Effector memory CD8-positive, alpha-beta T cell (primary cell): ENCODE results near the gene PPP1R12A.
A peak's percentile ranks its signal among the peaks of the same experiment; 100 is the strongest.
"Not testable (repeated sequence)": the region's sequence is repeated elsewhere in the genome, so short reads cannot be mapped to it uniquely, and the experiment has no call there.

Source experiments
- ATAC-seq: fragments of 150-1000 bp; cut with Tn5 transposase; replicated peaks from 2 replicates; pipeline ENCODE4 v1.10.0; 2021; ENCODE audit warnings: mild to moderate bottlenecking, moderate library complexity
- DNase-seq, 3 experiments: peaks; one replicate each; pipeline ENCODE4 v3.0.0; 2021
- H3K27ac Mint-ChIP-seq, 2 donors: one replicate each; pipeline ENCODE4 v1.8.0; 2022; ENCODE audit warnings: mild to moderate bottlenecking in 2 of 2, mixed read lengths in 2 of 2, moderate library complexity in 2 of 2
- H3K27me3 Mint-ChIP-seq, 2 donors: one replicate each; pipeline ENCODE4 v1.8.0; 2022; ENCODE audit warnings: mixed read lengths in 2 of 2
- H3K36me3 Mint-ChIP-seq: one replicate; pipeline ENCODE4 v1.8.0; 2022; ENCODE audit warnings: mild to moderate bottlenecking, moderate library complexity, mixed read lengths; ENCODE audit not compliant: insufficient read depth
- H3K4me1 Mint-ChIP-seq, 2 donors: one replicate each; pipeline ENCODE4 v1.8.0; 2022; ENCODE audit warnings: low read depth in 2 of 2, mixed read lengths in 2 of 2
- H3K4me3 Mint-ChIP-seq, 2 donors: one replicate each; pipeline ENCODE4 v1.8.0; 2022; ENCODE audit warnings: mild to moderate bottlenecking in 2 of 2, mixed read lengths in 2 of 2, moderate library complexity in 2 of 2
- H3K9me3 Mint-ChIP-seq, 2 donors: one replicate each; pipeline ENCODE4 v1.8.0; 2022; ENCODE audit warnings: mixed read lengths in 2 of 2

PPP1R12A gene

DNA sequence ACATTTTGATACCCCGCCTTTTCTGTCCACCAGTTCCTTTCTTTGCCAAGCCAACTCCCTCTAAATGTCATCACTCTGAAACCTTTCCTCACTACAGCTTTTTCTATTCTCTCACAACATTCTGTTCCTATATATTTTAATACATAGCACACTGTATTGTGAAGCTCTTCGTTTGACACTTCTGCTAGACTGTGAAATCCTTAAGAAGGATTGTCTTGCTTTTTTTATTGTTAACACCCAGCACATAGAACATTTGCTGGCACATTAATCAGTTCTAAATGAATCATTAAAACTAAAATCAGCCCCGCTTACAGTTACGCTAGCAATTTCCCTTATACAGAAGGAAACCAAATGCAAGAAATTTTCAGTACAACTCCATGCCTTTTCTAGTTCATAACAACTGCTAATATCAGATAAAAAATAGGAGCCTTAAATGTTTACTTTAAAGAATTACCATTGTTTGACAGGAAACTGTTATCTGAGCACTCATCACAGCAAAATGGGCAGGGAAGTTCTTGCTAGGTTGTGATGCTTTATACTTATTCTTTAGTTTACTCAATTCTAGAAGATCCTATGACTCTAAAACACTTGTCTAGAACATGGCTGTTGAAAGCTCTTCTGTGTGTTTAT is 93.5 kb downstream of the PPP1R12A start:
- H3K27ac Mint-ChIP-seq = peak overlapping the region in 1 of 2 donors; percentile 50
- ATAC-seq (no peak), DNase-seq (no peak)
- H3K4me1 Mint-ChIP-seq = peaks cover 27 to 49% of the 10 kb centered on the region in 2 donors
- H3K9me3 Mint-ChIP-seq = peaks cover 0 to 3% of the 10 kb centered on the region in 2 donors
- no peaks in the 10 kb centered on the region for H3K27me3 Mint-ChIP-seq
- H3K36me3 Mint-ChIP-seq = peaks cover 38% of the 10 kb centered on the region
- H3K4me3 Mint-ChIP-seq = no peak overlapping the region

DNA sequence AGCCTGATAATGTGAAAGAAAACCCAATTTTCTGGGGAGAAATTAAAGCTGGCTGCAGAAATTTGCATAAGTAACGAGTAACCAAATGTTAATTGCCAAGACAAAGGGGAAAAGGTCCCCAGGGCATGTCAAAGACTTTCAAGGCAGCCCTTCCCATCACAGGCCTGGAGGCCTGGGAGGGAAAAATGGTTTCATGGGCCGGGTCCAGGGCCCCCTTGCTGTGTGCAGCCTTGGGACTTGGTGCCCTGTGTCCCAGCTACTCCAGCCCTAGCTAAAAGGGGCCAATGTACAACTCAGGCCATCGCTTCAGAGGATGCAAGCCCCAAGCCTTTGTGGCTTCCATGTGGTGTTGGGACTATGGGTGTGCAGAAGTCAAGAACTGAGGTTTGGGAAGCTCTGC is 96.5 kb downstream of the PPP1R12A start:
- no peak for DNase-seq
- H3K27ac Mint-ChIP-seq = peak overlapping the region in 1 of 2 donors; percentile 70
- peaks cover 23% of the 10 kb centered on the region for H3K36me3 Mint-ChIP-seq
- no peak for ATAC-seq
- H3K27me3 Mint-ChIP-seq = no peaks in the 10 kb centered on the region
- H3K4me1 Mint-ChIP-seq = peaks cover 38 to 58% of the 10 kb centered on the region in 2 donors
- H3K9me3 Mint-ChIP-seq = peaks cover 0 to 3% of the 10 kb centered on the region in 2 donors
- no peak overlapping the region for H3K4me3 Mint-ChIP-seq

DNA sequence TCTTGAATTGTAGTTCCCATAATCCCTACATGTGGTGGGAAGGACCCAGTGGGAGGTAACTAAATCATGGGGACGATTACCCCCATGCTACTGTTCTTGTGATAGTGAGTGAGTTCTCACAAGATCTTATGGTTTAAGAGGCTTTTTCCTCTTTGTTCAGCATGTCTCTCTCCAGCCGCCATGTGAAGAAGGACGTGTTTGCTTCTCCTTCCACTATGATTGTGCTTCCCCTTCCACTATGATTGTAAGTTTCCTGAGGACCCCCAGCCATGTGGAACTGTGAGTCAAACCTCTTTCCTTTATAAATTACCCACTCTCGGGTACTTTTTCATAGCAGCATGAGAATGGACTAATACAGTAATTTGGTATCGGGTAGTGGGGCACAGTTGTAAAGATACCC is 97.3 kb downstream of the PPP1R12A start:
- ATAC-seq = no peak
- Mint-ChIP-seq H3K9me3 (peaks cover 0 to 3% of the 10 kb centered on the region in 2 donors), H3K4me1 (peaks cover 42 to 56% of the 10 kb centered on the region in 2 donors), H3K27ac (peak overlapping the region in 1 of 2 donors; percentile 70), H3K4me3 (no peak overlapping the region), H3K36me3 (peaks cover 23% of the 10 kb centered on the region), H3K27me3 (no peaks in the 10 kb centered on the region)
- no peak for DNase-seq

DNA sequence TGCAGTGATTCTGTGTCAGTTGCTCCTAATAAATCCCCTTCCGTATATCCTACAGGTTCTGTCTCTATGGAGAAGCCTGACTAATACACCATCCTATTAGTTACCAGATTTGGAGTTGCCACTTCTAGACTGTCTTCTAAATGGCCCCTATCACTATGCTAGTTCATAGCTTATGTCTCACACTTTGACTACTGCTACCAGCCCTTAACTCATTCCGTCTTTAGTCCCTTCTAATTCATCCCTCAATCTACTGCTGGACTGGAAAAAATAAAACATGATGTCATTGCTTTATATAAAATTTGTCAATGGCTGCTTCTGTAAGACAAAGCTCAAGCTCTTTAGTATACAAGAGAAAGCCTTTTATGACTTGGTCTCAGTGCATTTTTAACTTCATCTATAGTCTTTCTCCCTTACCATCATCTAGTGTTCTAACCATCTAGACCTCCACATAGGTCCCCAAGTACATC is 99.5 kb downstream of the PPP1R12A start:
- Mint-ChIP-seq H3K9me3 (peaks cover 0 to 3% of the 10 kb centered on the region in 2 donors), H3K27ac (peak overlapping the region in 1 of 2 donors; percentile 17), H3K4me3 (no peak overlapping the region), H3K4me1 (peaks cover 39 to 46% of the 10 kb centered on the region in 2 donors), H3K36me3 (peaks cover 43% of the 10 kb centered on the region), H3K27me3 (no peaks in the 10 kb centered on the region)
- no peak for ATAC-seq
- DNase-seq = no peak

DNA sequence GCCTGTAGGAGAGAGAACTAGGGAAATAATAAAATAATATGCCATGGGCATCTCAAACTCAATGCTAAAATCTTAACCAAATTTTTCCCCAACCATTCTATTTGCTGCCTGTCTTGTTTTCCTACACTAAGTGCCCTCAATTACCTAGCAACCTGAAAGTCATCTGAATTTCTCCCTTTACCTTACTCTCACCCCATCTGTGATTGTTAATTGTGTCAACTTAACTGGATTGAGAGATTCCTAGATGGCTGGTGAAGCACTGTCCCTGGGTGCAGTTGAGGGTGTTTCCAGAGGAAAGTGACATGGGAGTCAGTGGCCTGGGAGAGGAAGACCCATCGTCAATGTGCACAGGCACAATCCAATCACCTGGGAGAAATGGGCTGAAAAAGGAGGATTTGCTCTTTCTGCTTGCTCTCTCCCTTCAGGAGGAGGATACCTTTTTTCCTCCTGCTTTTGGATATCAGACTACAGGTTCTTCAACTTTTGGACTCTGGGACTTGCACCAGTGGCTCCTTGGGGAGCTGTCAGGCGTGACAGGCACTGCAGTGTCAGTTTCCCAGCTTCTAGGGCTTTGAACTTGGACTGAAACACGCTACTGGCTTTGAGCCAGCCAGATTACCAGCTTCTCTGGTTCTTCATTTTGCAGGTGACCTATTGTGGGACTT is 100.1 kb downstream of the PPP1R12A start:
- Mint-ChIP-seq H3K27me3 (no peaks in the 10 kb centered on the region), H3K27ac (peak overlapping the region in 1 of 2 donors; percentile 17), H3K36me3 (peaks cover 45% of the 10 kb centered on the region), H3K9me3 (peaks cover 0 to 3% of the 10 kb centered on the region in 2 donors), H3K4me1 (peaks cover 37 to 47% of the 10 kb centered on the region in 2 donors), H3K4me3 (no peak overlapping the region)
- DNase-seq (no peak), ATAC-seq (no peak)

DNA sequence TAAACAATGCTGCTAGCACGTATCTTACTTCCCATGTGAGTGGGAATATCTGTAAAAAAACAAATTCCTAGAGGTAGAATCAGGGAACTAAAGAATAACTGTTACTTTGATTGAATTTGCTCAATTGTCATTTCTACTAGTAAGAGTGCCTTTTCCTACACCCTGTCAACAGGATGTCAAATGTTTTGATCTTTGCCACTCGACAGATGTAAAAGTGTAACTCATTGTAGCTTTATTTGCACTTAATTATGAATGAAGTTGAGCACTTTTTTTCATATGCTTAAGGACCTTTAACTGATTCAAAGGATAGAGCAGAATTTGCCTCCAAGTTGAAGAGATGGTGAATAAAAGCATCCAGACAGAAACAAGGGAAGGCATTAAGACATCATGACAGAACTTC is 104.5 kb downstream of the PPP1R12A start:
- DNase-seq = no peak
- Mint-ChIP-seq H3K27me3 (no peaks in the 10 kb centered on the region), H3K4me3 (no peak overlapping the region), H3K9me3 (no peaks in the 10 kb centered on the region), H3K27ac (peak overlapping the region in 1 of 2 donors; percentile 71), H3K36me3 (peaks cover 43% of the 10 kb centered on the region), H3K4me1 (peaks cover 38 to 59% of the 10 kb centered on the region in 2 donors)
- ATAC-seq = no peak

DNA sequence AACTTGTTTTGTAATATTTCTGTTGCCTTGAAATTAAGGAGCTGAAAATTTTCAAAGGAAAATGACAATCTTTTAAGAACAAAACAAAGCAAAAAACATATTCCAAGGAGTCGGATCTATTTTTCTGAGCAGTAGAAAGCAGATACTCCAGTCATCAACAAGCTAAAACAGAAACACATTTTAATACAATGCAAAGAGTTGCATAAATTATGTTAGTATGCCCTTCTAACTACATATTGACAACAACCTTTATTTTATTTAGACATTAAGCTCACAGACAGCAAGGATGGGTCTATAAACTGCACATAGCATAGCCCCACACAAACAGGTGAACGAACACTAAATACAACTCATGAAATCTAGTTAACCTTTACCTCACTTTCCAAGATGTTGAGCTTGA is 106.0 kb downstream of the PPP1R12A start:
- Mint-ChIP-seq H3K36me3 (peaks cover 41% of the 10 kb centered on the region), H3K9me3 (no peaks in the 10 kb centered on the region), H3K4me3 (no peak overlapping the region), H3K27ac (peak overlapping the region in 1 of 2 donors; percentile 5), H3K27me3 (no peaks in the 10 kb centered on the region), H3K4me1 (peaks cover 25 to 48% of the 10 kb centered on the region in 2 donors)
- no peak for DNase-seq
- ATAC-seq = no peak

DNA sequence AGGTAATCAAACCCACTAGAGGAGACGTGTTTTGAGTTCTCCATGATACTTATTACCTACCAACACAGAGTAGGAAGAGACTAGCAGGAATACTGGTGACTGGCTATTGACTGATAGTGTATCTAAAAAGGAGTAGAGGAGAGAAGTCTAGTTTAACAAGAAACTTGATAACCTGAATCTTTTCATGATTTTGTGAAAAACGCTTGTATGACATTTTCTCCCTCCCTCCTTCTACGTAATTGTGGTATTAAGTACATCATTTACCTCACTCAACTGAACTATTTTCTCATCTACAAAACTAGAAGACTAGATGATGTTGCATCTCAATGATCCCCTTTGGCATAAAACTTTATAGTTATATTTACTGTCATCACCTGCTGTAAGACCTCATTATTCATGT is 107.4 kb downstream of the PPP1R12A start:
- no peak overlapping the region for H3K4me3 Mint-ChIP-seq
- ATAC-seq (no peak), DNase-seq (no peak)
- H3K27me3 Mint-ChIP-seq = no peaks in the 10 kb centered on the region
- peaks cover 16 to 37% of the 10 kb centered on the region in 2 donors for H3K4me1 Mint-ChIP-seq
- no peaks in the 10 kb centered on the region for H3K9me3 Mint-ChIP-seq
- H3K36me3 Mint-ChIP-seq = peaks cover 32% of the 10 kb centered on the region
- no peak overlapping the region for H3K27ac Mint-ChIP-seq

DNA sequence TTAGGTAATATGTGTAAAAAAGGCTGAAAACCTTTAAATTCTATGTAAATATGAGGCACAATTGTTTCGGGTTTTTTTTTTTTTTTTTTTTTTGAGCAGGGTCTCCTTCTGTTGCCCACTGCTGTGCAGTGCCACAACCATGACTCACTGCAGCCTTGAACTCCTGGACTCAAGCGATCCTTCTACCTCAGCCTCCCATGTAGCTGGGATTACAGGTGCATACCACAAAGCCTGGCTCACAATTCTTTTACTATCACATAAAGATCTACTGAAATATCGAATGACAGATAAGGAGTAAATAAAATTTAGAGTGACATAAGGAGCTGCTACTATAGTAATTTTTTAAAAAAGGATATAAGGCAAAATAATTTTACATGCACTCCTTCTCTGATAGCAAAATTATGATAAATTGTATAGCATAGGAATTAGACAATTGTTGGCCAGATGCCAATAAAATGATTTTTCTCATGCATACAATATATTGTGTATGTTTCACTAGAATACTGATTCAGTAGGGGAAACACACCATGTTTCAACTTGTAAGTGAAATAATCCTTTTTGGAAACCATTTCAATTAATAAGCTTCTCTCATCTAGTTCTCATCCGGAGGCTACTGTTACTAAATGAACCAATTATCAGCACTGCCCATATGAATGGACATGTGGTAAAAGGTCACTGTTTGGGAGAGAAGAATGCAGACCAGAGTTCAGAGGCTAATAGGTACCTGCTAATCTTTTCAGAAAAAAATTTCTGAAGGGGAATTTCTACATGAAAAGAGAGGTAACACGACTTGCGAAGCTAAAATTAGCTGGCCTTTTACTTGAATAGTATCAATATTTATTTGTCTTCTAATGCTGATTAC is 108.4 kb downstream of the PPP1R12A start:
- H3K4me3 Mint-ChIP-seq = no peak overlapping the region
- DNase-seq = no peak
- H3K27ac Mint-ChIP-seq = no peak overlapping the region
- H3K9me3 Mint-ChIP-seq = no peaks in the 10 kb centered on the region
- peaks cover 26% of the 10 kb centered on the region for H3K36me3 Mint-ChIP-seq
- ATAC-seq = no peak
- H3K4me1 Mint-ChIP-seq = peaks cover 16 to 37% of the 10 kb centered on the region in 2 donors
- no peaks in the 10 kb centered on the region for H3K27me3 Mint-ChIP-seq

DNA sequence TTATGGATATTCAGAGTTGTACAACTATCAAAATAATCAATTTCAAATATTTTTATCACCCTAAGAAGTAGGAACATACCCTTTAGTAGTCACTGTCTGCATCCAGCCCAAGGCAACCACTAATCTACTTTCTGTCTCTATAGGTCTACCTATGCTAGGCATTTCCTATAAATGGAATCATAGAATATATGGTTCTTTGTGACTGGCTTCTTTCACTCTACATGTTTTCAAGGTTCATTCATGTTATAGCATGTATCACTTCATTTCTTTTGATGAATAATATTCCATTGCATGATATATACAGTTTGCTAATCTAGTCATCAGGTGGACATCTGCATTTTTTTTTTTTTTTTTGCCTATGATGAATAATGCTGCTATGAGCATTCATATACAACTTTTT is 112.4 kb downstream of the PPP1R12A start:
- Mint-ChIP-seq H3K36me3 (peaks cover 44% of the 10 kb centered on the region), H3K27ac (no peak overlapping the region), H3K4me1 (peaks cover 10 to 13% of the 10 kb centered on the region in 2 donors), H3K4me3 (no peak overlapping the region), H3K27me3 (no peaks in the 10 kb centered on the region), H3K9me3 (no peaks in the 10 kb centered on the region)
- no peak for ATAC-seq
- no peak for DNase-seq

DNA sequence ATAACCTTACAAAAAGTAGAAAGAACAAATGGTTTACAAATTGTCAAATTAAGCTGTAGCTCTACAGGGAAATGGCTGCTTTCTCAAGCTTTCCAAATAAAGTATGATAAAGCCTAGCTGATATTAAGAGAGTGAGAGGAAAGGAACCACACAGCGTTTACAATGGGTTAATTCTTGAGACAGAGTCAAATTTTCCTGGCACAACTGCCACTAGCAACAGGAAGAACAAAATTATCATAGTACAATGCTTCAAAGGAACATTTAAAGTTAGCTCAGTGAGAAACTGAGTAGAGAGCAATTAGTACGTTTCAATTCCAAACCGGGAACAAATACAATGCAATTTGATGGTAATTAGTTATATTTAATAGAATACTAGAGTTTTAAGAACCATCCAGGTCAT is 116.0 kb downstream of the PPP1R12A start:
- Mint-ChIP-seq H3K27me3 (no peaks in the 10 kb centered on the region), H3K4me3 (no peak overlapping the region), H3K27ac (peak overlapping the region in 1 of 2 donors; percentile 44), H3K36me3 (peaks cover 70% of the 10 kb centered on the region), H3K4me1 (peaks cover 9 to 17% of the 10 kb centered on the region in 2 donors), H3K9me3 (no peaks in the 10 kb centered on the region)
- no peak for DNase-seq
- no peak for ATAC-seq

DNA sequence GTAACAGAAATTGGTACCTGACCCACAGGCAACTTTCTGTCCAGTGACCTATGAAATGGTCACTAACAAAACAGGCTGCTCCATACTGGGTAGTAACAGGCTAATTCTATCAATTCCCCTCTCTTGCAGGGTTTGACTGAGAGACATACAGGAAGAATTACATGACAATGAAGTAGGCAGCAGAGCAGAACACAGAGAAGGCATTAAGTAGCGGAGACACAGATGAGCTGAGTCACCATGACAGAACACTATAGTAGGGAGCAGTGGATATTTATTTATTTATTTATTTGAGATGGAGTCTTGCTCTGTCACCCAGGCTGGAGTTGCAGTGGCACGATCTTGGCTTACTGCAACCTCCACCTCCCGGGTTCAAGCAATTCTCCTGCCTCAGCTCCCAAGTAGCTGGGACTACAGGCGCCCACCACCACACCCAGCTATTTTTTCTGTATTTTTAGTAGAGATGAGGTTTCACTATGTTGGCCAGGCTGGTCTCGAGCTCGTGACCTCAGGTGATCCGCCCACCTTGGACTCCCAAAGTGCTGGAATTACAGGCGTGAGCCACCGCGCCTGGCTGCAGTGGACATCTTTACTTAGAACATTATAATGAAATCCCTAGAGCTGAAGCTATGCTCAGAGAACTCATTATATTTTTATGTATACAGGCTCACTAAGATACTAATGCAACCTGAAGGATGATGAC is 150.4 kb downstream of the PPP1R12A start:
- DNase-seq, H3K27me3 Mint-ChIP-seq, H3K4me3 Mint-ChIP-seq, H3K9me3 Mint-ChIP-seq, ATAC-seq, H3K4me1 Mint-ChIP-seq: not testable (repeated sequence)
- Mint-ChIP-seq H3K27ac (peak overlapping the region in 1 of 2 donors; percentile 12), H3K36me3 (peaks cover 64% of the 10 kb centered on the region)
